ENCODE data around the gene SEPTIN5.

SEPTIN5 gene

GRCh38 chr22:19738664-19739447, 24.6 kb downstream of the SEPTIN5 start:
- no peak for DNase-seq (ENCODE audit: low read depth in 1 of 2, low spot score in 1 of 2)
- no peak for TF ChIP-seq JUND (IDR thresholded peaks at IDR 0.05; ENCODE audit: low read depth)
- in situ Hi-C loops (cut with HindIII; ENCODE audit: low pct_unique_long_range_greater_than_20kb, low sequenced_read_pairs) = no loop called here

GRCh38 chr22:19739448-19739895, 25.2 kb downstream of the SEPTIN5 start:
- in situ Hi-C loops (cut with HindIII; ENCODE audit: low pct_unique_long_range_greater_than_20kb, low sequenced_read_pairs) = no loop called here
- TF ChIP-seq JUND (IDR thresholded peaks at IDR 0.05; ENCODE audit: low read depth) = no peak

GRCh38 chr22:19739911-19740449, 25.7 kb downstream of the SEPTIN5 start:
- DNase-seq (ENCODE audit: low read depth in 1 of 2, low spot score in 1 of 2) = no peak
- in situ Hi-C loops (cut with HindIII; ENCODE audit: low pct_unique_long_range_greater_than_20kb, low sequenced_read_pairs) = no loop called here
- no peak for TF ChIP-seq JUND (IDR thresholded peaks at IDR 0.05; ENCODE audit: low read depth)

More at GRCh38 chr22:19739448-19739895, 25.2 kb downstream of the SEPTIN5 start:
- no peak for DNase-seq (ENCODE audit: low read depth in 1 of 2, low spot score in 1 of 2)

- no peak for TF ChIP-seq JUND (IDR thresholded peaks at IDR 0.05; ENCODE audit: low read depth)
Observed at GRCh38 chr22:19740586-19740985, 26.3 kb downstream of the SEPTIN5 start.

GRCh38 chr22:19741053-19741452, 26.8 kb downstream of the SEPTIN5 start:
- in situ Hi-C loops (cut with HindIII; ENCODE audit: low pct_unique_long_range_greater_than_20kb, low sequenced_read_pairs) = no loop called here
- TF ChIP-seq JUND (IDR thresholded peaks at IDR 0.05; ENCODE audit: low read depth) = no peak
- no peak for DNase-seq (ENCODE audit: low read depth in 1 of 2, low spot score in 1 of 2)

More at GRCh38 chr22:19740586-19740985, 26.3 kb downstream of the SEPTIN5 start:
- in situ Hi-C loops (cut with HindIII; ENCODE audit: low pct_unique_long_range_greater_than_20kb, low sequenced_read_pairs) = no loop called here
- DNase-seq (ENCODE audit: low read depth in 1 of 2, low spot score in 1 of 2) = no peak

GRCh38 chr22:19742160-19743066, 28.1 kb downstream of the SEPTIN5 start:
- in situ Hi-C loops (cut with HindIII; ENCODE audit: low pct_unique_long_range_greater_than_20kb, low sequenced_read_pairs) = no loop called here
- DNase-seq (ENCODE audit: low read depth in 1 of 2, low spot score in 1 of 2) = no peak
- no peak for TF ChIP-seq JUND (IDR thresholded peaks at IDR 0.05; ENCODE audit: low read depth)

GRCh38 chr22:19743081-19743480, 28.8 kb downstream of the SEPTIN5 start:
- no peak for DNase-seq (ENCODE audit: low read depth in 1 of 2, low spot score in 1 of 2)
- no peak for TF ChIP-seq JUND (IDR thresholded peaks at IDR 0.05; ENCODE audit: low read depth)
- in situ Hi-C loops (cut with HindIII; ENCODE audit: low pct_unique_long_range_greater_than_20kb, low sequenced_read_pairs) = no loop called here

GRCh38 chr22:19743651-19744050, 29.3 kb downstream of the SEPTIN5 start:
- peak in 1 of 2 experiments; percentile 49 for DNase-seq (ENCODE audit: low read depth in 1 of 2, low spot score in 1 of 2)
- no peak for TF ChIP-seq JUND (IDR thresholded peaks at IDR 0.05; ENCODE audit: low read depth)
- in situ Hi-C loops (cut with HindIII; ENCODE audit: low pct_unique_long_range_greater_than_20kb, low sequenced_read_pairs) = no loop called here

- in situ Hi-C loops (cut with HindIII; ENCODE audit: low pct_unique_long_range_greater_than_20kb, low sequenced_read_pairs) = no loop called here
- no peak for DNase-seq (ENCODE audit: low read depth in 1 of 2, low spot score in 1 of 2)
- TF ChIP-seq JUND (IDR thresholded peaks at IDR 0.05; ENCODE audit: low read depth) = no peak
Observed at GRCh38 chr22:19744350-19745006, 30.2 kb downstream of the SEPTIN5 start.

GRCh38 chr22:19745155-19746101, 31.1 kb downstream of the SEPTIN5 start:
- TF ChIP-seq JUND (IDR thresholded peaks at IDR 0.05; ENCODE audit: low read depth) = no peak
- no peak for DNase-seq (ENCODE audit: low read depth in 1 of 2, low spot score in 1 of 2)
- in situ Hi-C loops (cut with HindIII; ENCODE audit: low pct_unique_long_range_greater_than_20kb, low sequenced_read_pairs) = no loop called here

- TF ChIP-seq JUND (IDR thresholded peaks at IDR 0.05; ENCODE audit: low read depth) = no peak
- no peak for DNase-seq (ENCODE audit: low read depth in 1 of 2, low spot score in 1 of 2)
- in situ Hi-C loops (cut with HindIII; ENCODE audit: low pct_unique_long_range_greater_than_20kb, low sequenced_read_pairs) = no loop called here
Observed at GRCh38 chr22:19746726-19747125, 32.4 kb downstream of the SEPTIN5 start.
